DOHH2 (cell line): ENCODE measurements around the gene RPS6KA6.

ENCODE experiments used
- H3F3A ChIP-seq: fragments of 200-600 bp; sonication (generic), shearing (Covaris generic); 2 replicates; pipeline ENCODE4 v1.6.0; 2016; ENCODE audit warnings: antibody characterized with exemption, mild to moderate bottlenecking; ENCODE audit not compliant: control insufficient read depth, insufficient read depth
- H3K27ac ChIP-seq: fragments of 200-600 bp; sonication (generic); 2 replicates; pipeline ENCODE4 v1.5.1; 2014; ENCODE audit warnings: low read depth, mild to moderate bottlenecking, low read length, moderate library complexity
- H3K27me3 ChIP-seq: fragments of 200-600 bp; sonication (generic); 2 replicates; pipeline ENCODE4 v1.6.1; 2014; ENCODE audit warnings: mild to moderate bottlenecking, low read length, mixed read lengths; ENCODE audit not compliant: control insufficient read depth
- H3K36me3 ChIP-seq: fragments of 200-600 bp; sonication (generic); 2 replicates; pipeline ENCODE4 v1.6.1; 2014; ENCODE audit warnings: mild to moderate bottlenecking, low read length, moderate library complexity, mixed read lengths; ENCODE audit not compliant: control insufficient read depth
- H3K4me1 ChIP-seq: fragments of 200-600 bp; sonication (generic); 2 replicates; pipeline ENCODE4 v1.6.1; 2014; ENCODE audit warnings: mild to moderate bottlenecking, low read length, mixed read lengths; ENCODE audit not compliant: control insufficient read depth
- H3K4me2 ChIP-seq: fragments of 200-600 bp; sonication (generic); 2 replicates; pipeline ENCODE4 v1.6.0; 2014; ENCODE audit warnings: mild to moderate bottlenecking, low read length, moderate library complexity
- H3K4me3 ChIP-seq: fragments of 200-600 bp; sonication (generic); 2 replicates; pipeline ENCODE4 v1.5.1; 2014; ENCODE audit warnings: mild to moderate bottlenecking, low read length, mixed read lengths
- H3K79me2 ChIP-seq: fragments of 200-600 bp; sonication (generic); 2 replicates; pipeline ENCODE4 v1.6.1; 2014; ENCODE audit warnings: mild to moderate bottlenecking, low read length, mixed read lengths; ENCODE audit not compliant: control insufficient read depth
- H3K9me2 ChIP-seq: fragments of 200-600 bp; sonication (generic); replicated peaks from 2 replicates; pipeline ENCODE4 v1.6.1; 2014; ENCODE audit warnings: mild to moderate bottlenecking, low read length, mixed read lengths; ENCODE audit not compliant: control insufficient read depth
- H3K9me3 ChIP-seq: fragments of 200-600 bp; sonication (generic); 2 replicates; pipeline ENCODE4 v1.6.1; 2014; ENCODE audit warnings: antibody characterized with exemption, low read length, mixed read lengths; ENCODE audit not compliant: control insufficient read depth, insufficient read depth
- H4K20me1 ChIP-seq: fragments of 200-600 bp; sonication (generic); 2 replicates; pipeline ENCODE4 v1.6.0; 2014; ENCODE audit warnings: low read depth, mild to moderate bottlenecking, antibody characterized with exemption, low read length, moderate library complexity; ENCODE audit not compliant: control insufficient read depth, insufficient read depth
- EZH2phosphoT487 ChIP-seq: fragments of 200-600 bp; sonication (generic); IDR thresholded peaks from 2 replicates; pipeline ENCODE4 v1.6.1; 2017; ENCODE audit warnings: borderline replicate concordance, mild to moderate bottlenecking, antibody characterized with exemption, low read length, moderate library complexity, mixed read lengths
- TF ChIP-seq, protein P1 (sequence below): fragments of 200-600 bp; sonication (generic); IDR thresholded peaks from one replicate; pipeline ENCODE4 v1.5.1; 2014; ENCODE audit warnings: antibody characterized with exemption, mild to moderate bottlenecking, low read depth, low read length; ENCODE audit not compliant: poor library complexity, severe bottlenecking

Gene RPS6KA6

GRCh38 chrX:84192006-84192405, 4.0 kb upstream of the RPS6KA6 start:
- no peak overlapping the region for H3K27ac ChIP-seq
- no peaks in the 10 kb centered on the region for H3K9me3 ChIP-seq
- no peaks in the 10 kb centered on the region for H3F3A ChIP-seq
- H3K4me3 ChIP-seq: no peak overlapping the region
- no peaks in the 10 kb centered on the region for H3K36me3 ChIP-seq
- H3K4me1 ChIP-seq: no peaks in the 10 kb centered on the region
- no peaks in the 10 kb centered on the region for H3K9me2 ChIP-seq
- no peaks in the 10 kb centered on the region for H3K27me3 ChIP-seq
- H4K20me1 ChIP-seq: no peaks in the 10 kb centered on the region
- H3K79me2 ChIP-seq: no peaks in the 10 kb centered on the region
- TF ChIP-seq, protein P1, sequence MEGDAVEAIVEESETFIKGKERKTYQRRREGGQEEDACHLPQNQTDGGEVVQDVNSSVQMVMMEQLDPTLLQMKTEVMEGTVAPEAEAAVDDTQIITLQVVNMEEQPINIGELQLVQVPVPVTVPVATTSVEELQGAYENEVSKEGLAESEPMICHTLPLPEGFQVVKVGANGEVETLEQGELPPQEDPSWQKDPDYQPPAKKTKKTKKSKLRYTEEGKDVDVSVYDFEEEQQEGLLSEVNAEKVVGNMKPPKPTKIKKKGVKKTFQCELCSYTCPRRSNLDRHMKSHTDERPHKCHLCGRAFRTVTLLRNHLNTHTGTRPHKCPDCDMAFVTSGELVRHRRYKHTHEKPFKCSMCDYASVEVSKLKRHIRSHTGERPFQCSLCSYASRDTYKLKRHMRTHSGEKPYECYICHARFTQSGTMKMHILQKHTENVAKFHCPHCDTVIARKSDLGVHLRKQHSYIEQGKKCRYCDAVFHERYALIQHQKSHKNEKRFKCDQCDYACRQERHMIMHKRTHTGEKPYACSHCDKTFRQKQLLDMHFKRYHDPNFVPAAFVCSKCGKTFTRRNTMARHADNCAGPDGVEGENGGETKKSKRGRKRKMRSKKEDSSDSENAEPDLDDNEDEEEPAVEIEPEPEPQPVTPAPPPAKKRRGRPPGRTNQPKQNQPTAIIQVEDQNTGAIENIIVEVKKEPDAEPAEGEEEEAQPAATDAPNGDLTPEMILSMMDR: no peak
- no peak for TF ChIP-seq EZH2phosphoT487
- H3K4me2 ChIP-seq: no peak overlapping the region

- Histone ChIP-seq H4K20me1 (no peaks in the 10 kb centered on the region), H3K9me3 (no peaks in the 10 kb centered on the region), H3F3A (no peaks in the 10 kb centered on the region), H3K27ac (no peak overlapping the region), H3K27me3 (no peaks in the 10 kb centered on the region), H3K79me2 (no peaks in the 10 kb centered on the region), H3K4me1 (no peaks in the 10 kb centered on the region), H3K4me3 (no peak overlapping the region), H3K9me2 (no peaks in the 10 kb centered on the region), H3K36me3 (no peaks in the 10 kb centered on the region), H3K4me2 (no peak overlapping the region)
- no peak for TF ChIP-seq EZH2phosphoT487
- TF ChIP-seq, protein P1: no peak
Measured at GRCh38 chrX:84189125-84189524, 1.1 kb upstream of the RPS6KA6 start.

DNA sequence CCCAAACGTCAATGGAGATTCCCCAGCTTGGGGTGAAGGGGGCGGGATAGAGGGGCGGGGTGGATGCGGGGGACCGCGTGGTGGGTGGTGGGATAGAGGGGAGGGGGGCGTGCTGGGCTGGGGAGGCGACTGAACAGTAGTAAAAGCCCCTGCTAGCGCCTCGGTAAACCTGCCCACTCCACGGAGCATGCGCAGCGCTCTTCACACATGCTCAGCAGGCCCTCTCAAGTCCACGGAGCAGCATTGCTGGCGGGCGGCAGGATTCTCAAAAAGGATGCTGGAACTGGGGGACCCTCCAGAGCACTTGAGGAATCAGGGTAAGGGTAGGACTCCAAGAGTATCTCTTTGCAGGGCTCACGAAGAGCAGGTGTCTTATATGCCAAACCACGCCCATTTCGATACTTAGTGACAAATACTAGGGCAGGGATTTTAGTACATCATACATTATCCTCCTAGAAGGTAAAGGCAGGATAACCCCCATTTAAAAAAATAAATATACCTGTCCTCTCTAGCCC, 378 bp upstream of the RPS6KA6 start:
- H3K9me2 ChIP-seq: no peaks in the 10 kb centered on the region
- no peaks in the 10 kb centered on the region for H3K79me2 ChIP-seq
- no peak overlapping the region for H3K4me3 ChIP-seq
- H3K36me3 ChIP-seq: no peaks in the 10 kb centered on the region
- no peak overlapping the region for H3K27ac ChIP-seq
- TF ChIP-seq EZH2phosphoT487: no peak
- TF ChIP-seq, protein P1: no peak
- no peaks in the 10 kb centered on the region for H3K27me3 ChIP-seq
- no peaks in the 10 kb centered on the region for H3K9me3 ChIP-seq
- H3F3A ChIP-seq: no peaks in the 10 kb centered on the region
- H4K20me1 ChIP-seq: no peaks in the 10 kb centered on the region
- no peak overlapping the region for H3K4me2 ChIP-seq
- H3K4me1 ChIP-seq: no peaks in the 10 kb centered on the region
